GM23338 (cell line): ENCODE data around the gene CCDC106. TPM values are rescaled to one million over a fixed set of nuclear protein-coding genes. Genes with fewer than 3 reads are reported as not detected.
A peak's percentile ranks its signal among the peaks of the same experiment; 100 is the strongest.

ENCODE experiments used
- ATAC-seq: fragments of 200-7000 bp; cut with Tn5 transposase; 3 replicates; pipeline ENCODE4 v1.9.1; 2020
- DNase-seq: peaks from one replicate; pipeline ENCODE4 v3.0.0-alpha.2; 2015; ENCODE audit warnings: low spot score
- H2AFZ ChIP-seq: fragments of 200-600 bp; sonication (generic); 2 replicates; pipeline ENCODE4 v1.8.0; 2016; ENCODE audit warnings: antibody characterized with exemption, mild to moderate bottlenecking, moderate library complexity
- H3F3A ChIP-seq: fragments of 200-600 bp; sonication (generic); replicated peaks from 2 replicates; pipeline ENCODE4 v1.8.0; 2017; ENCODE audit warnings: antibody characterized with exemption, mixed run types, low read depth
- H3K27ac ChIP-seq: fragments of 200-600 bp; sonication (generic); 2 replicates; pipeline ENCODE4 v1.6.1; 2016; ENCODE audit warnings: low read depth
- H3K27me3 ChIP-seq: fragments of 200-600 bp; sonication (generic); 2 replicates; pipeline ENCODE4 v1.8.0; 2016; ENCODE audit warnings: mild to moderate bottlenecking, mixed run types, moderate library complexity; ENCODE audit not compliant: insufficient read depth
- H3K36me3 ChIP-seq: fragments of 200-600 bp; sonication (generic); 2 replicates; pipeline ENCODE4 v1.8.0; 2016; ENCODE audit warnings: mild to moderate bottlenecking; ENCODE audit not compliant: insufficient read depth
- H3K4me1 ChIP-seq: fragments of 200-600 bp; sonication (generic); 2 replicates; pipeline ENCODE4 v1.8.0; 2016; ENCODE audit warnings: mild to moderate bottlenecking, moderate library complexity; ENCODE audit not compliant: insufficient read depth
- H3K4me2 ChIP-seq: fragments of 200-600 bp; sonication (generic); 2 replicates; pipeline ENCODE4 v1.7.1; 2017; ENCODE audit warnings: mixed run types
- H3K4me3 ChIP-seq: fragments of 200-600 bp; sonication (generic); 2 replicates; pipeline ENCODE4 v1.6.1; 2016; ENCODE audit warnings: mixed run types
- H3K79me2 ChIP-seq: fragments of 200-600 bp; sonication (generic); replicated peaks from 2 replicates; pipeline ENCODE4 v1.8.0; 2017; ENCODE audit warnings: mild to moderate bottlenecking; ENCODE audit not compliant: insufficient read depth
- H3K9me2 ChIP-seq: fragments of 200-600 bp; sonication (generic); 2 replicates; pipeline ENCODE4 v1.8.0; 2017; ENCODE audit not compliant: insufficient read depth
- H4K20me1 ChIP-seq: fragments of 200-600 bp; sonication (generic); replicated peaks from 2 replicates; pipeline ENCODE4 v1.8.0; 2017; ENCODE audit warnings: mild to moderate bottlenecking; ENCODE audit not compliant: insufficient read depth
- H3K27ac Mint-ChIP-seq: 2 replicates; pipeline ENCODE4 v1.8.0; 2020; ENCODE audit warnings: inconsistent platforms, mild to moderate bottlenecking, moderate library complexity, mixed read lengths
- H3K27me3 Mint-ChIP-seq: 3 replicates; pipeline ENCODE4 v1.8.0; 2022; ENCODE audit warnings: low read depth, mild to moderate bottlenecking, moderate library complexity, mixed read lengths, inconsistent platforms; ENCODE audit not compliant: insufficient read depth, poor library complexity
- H3K36me3 Mint-ChIP-seq: 3 replicates; pipeline ENCODE4 v1.8.0; 2021; ENCODE audit warnings: low read depth, mild to moderate bottlenecking, inconsistent platforms, moderate library complexity, mixed read lengths
- H3K4me1 Mint-ChIP-seq: 3 replicates; pipeline ENCODE4 v1.8.0; 2020; ENCODE audit warnings: mild to moderate bottlenecking, inconsistent platforms, mixed read lengths
- H3K4me3 Mint-ChIP-seq: 3 replicates; pipeline ENCODE4 v1.8.0; 2021; ENCODE audit warnings: moderate library complexity, mild to moderate bottlenecking, inconsistent platforms, mixed read lengths
- H3K9me3 Mint-ChIP-seq: 3 replicates; pipeline ENCODE4 v1.8.0; 2020; ENCODE audit warnings: moderate library complexity, mild to moderate bottlenecking, inconsistent platforms, mixed read lengths
- CTCF ChIP-seq, 2 experiments: fragments of 200-600 bp in 1 of 2; sonication (generic) in 1 of 2; conservative IDR thresholded peaks; 2 replicates each; pipeline versions ENCODE4 v1.5.1 to v1.6.1; 2016 to 2017; ENCODE audit warnings: antibody characterized with exemption in 2 of 2, low read depth in 2 of 2, mild to moderate bottlenecking in 2 of 2, moderate library complexity in 1 of 2
- ETS1 ChIP-seq: IDR thresholded peaks from 2 replicates; pipeline ENCODE4 v1.6.1; 2016; ENCODE audit warnings: antibody characterized with exemption
- EZH2 ChIP-seq: fragments of 200-600 bp; sonication (generic); IDR thresholded peaks from one replicate; pipeline ENCODE4 v1.8.0; 2017; ENCODE audit warnings: antibody characterized with exemption, mild to moderate bottlenecking, low read depth; ENCODE audit not compliant: unreplicated experiment
- EZH2phosphoT487 ChIP-seq: fragments of 200-600 bp; sonication (generic); IDR thresholded peaks from one replicate; pipeline ENCODE4 v1.8.1; 2018; ENCODE audit warnings: antibody characterized with exemption; ENCODE audit not compliant: unreplicated experiment
- JUNB ChIP-seq: IDR thresholded peaks from one replicate; pipeline ENCODE4 v1.6.1; 2016; ENCODE audit warnings: antibody characterized with exemption; ENCODE audit not compliant: unreplicated experiment
- NANOG ChIP-seq: IDR thresholded peaks from 2 replicates; pipeline ENCODE4 v1.6.1; 2016; ENCODE audit warnings: antibody characterized with exemption, borderline replicate concordance
- POLR2AphosphoS5 ChIP-seq: IDR thresholded peaks from 2 replicates; pipeline ENCODE4 v1.6.1; 2016; ENCODE audit warnings: antibody characterized with exemption, low read depth
- STAT1 ChIP-seq: IDR thresholded peaks from one replicate; pipeline ENCODE4 v1.6.1; 2016; ENCODE audit warnings: antibody characterized with exemption; ENCODE audit not compliant: unreplicated experiment
- ZNF331 ChIP-seq: fragments of 250-450 bp; sonication (Bioruptor Pico); IDR thresholded peaks from 2 replicates; pipeline ENCODE4 v1.5.0; 2020; ENCODE audit warnings: low read depth, mild to moderate bottlenecking, moderate library complexity
- ZNF462 ChIP-seq: fragments of 250-450 bp; sonication (Bioruptor Pico); IDR thresholded peaks from 2 replicates; pipeline ENCODE4 v1.5.0; 2020; ENCODE audit warnings: mild to moderate bottlenecking, moderate library complexity
- polyA plus RNA-seq: library from polyadenylated mRNA; unstranded; fragments of >200 nt; fragmentation: Nextera tagmentation; extraction: Ambion mirVana; gene quantifications from 2 replicates; pipeline ENCODE4 v1.2.1, GENCODE V29; 2016
- total RNA-seq: library from RNA; depleted of rRNA; stranded (reverse); fragments of >200 nt; shearing (Covaris generic); gene quantifications from 2 replicates; pipeline ENCODE4 v1.2.3, GENCODE V29; 2014

CCDC106 gene
- total and polyA plus RNA-seq, 2 experiments from 2014 or later: 12.0 to 17.6 TPM

DNA sequence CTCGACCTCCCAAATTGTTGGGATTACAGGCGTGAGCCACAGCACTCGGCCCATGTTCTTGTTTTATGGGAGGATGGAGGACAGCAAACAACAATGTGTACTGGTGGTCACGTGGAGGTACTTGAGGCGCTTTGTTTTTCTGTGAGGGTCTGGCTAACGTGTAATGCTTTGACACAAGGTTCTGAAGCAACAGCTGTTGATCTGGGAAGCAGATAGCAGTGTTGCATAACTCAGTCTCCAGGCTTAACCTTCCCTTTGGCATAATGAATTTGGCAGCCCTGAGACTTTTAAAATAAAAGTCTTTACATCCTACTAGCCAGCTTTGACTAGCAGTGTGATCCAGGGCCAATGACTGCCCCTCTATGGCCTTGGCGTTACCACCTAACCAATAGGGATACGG is 14.2 kb upstream of the CCDC106 start:
- Mint-ChIP-seq H3K36me3 (peaks cover 13% of the 10 kb centered on the region), H3K27ac (no peak overlapping the region), H3K27me3 (peaks cover 17% of the 10 kb centered on the region), H3K4me1 (peaks cover 26% of the 10 kb centered on the region), H3K9me3 (peaks cover 4% of the 10 kb centered on the region; the same call in 2 of the 3 replicates), H3K4me3 (no peak overlapping the region)
- Histone ChIP-seq H3K9me2 (no peaks in the 10 kb centered on the region; the same call in 1 of the 2 replicates), H3K4me3 (no peak overlapping the region), H3K4me1 (peaks cover 9% of the 10 kb centered on the region), H3K27ac (no peak overlapping the region), H3K27me3 (no peaks in the 10 kb centered on the region), H3K36me3 (no peaks in the 10 kb centered on the region), H3K4me2 (no peak overlapping the region), H3K79me2 (peaks cover 17% of the 10 kb centered on the region), H4K20me1 (peaks cover 5% of the 10 kb centered on the region; the same call in 1 of the 2 replicates), H2AFZ (peak overlapping the region; percentile 95), H3F3A (0 out of 2 replicates have a peak, but pooled peaks cover 10% of the 10 kb centered on the region)
- no peak for DNase-seq
- TF ChIP-seq ETS1: no peak
- no peak for ATAC-seq

GRCh38 chr19:55635334-55635717 is 12.7 kb upstream of the CCDC106 start:
- peaks cover 27% of the 10 kb centered on the region for H3K4me1 Mint-ChIP-seq
- peaks cover 5% of the 10 kb centered on the region; the same call in 1 of the 2 replicates for H4K20me1 ChIP-seq
- H3K9me3 Mint-ChIP-seq: peaks cover 8% of the 10 kb centered on the region

More at GRCh38 chr19:55635334-55635717, 12.7 kb upstream of the CCDC106 start:
- ATAC-seq (no peak), DNase-seq (no peak)
- peak overlapping the region; percentile 84 for H3K4me3 ChIP-seq
- TF ChIP-seq JUNB: no peak
- TF ChIP-seq ZNF331 (CRISPR knock-in tag): no peak
- TF ChIP-seq NANOG: no peak
- no peak for TF ChIP-seq EZH2phosphoT487
- no peak for TF ChIP-seq EZH2
- no peak for TF ChIP-seq POLR2AphosphoS5
- TF ChIP-seq CTCF (conservative IDR thresholded peaks at IDR 0.05; ENCODE audit: low read depth in 2 of 2): no peak
- TF ChIP-seq STAT1: no peak
- TF ChIP-seq ZNF462 (CRISPR knock-in tag): no peak
- TF ChIP-seq ETS1: no peak
- Mint-ChIP-seq H3K27me3 (peaks cover 22% of the 10 kb centered on the region), H3K27ac (peak overlapping the region; percentile 99), H3K4me3 (peak overlapping the region; percentile 100), H3K36me3 (peaks cover 18% of the 10 kb centered on the region)
- H3K36me3 ChIP-seq: no peaks in the 10 kb centered on the region
- 0 out of 2 replicates have a peak overlapping the region, but pooled peaks have one; percentile 12 for H3K27ac ChIP-seq
- peak overlapping the region; percentile 84; the same call in 1 of the 2 replicates for H2AFZ ChIP-seq
- peaks cover 9% of the 10 kb centered on the region for H3K4me1 ChIP-seq
- peaks cover 3% of the 10 kb centered on the region; the same call in 1 of the 2 replicates for H3K9me2 ChIP-seq
- H3K27me3 ChIP-seq: no peaks in the 10 kb centered on the region
- peaks cover 21% of the 10 kb centered on the region for H3F3A ChIP-seq
- H3K79me2 ChIP-seq: peaks cover 17% of the 10 kb centered on the region
- H3K4me2 ChIP-seq: peak overlapping the region; percentile 98
